ENCODE measurements around the gene GAPVD1.
"Not testable (repeated sequence)": the region's sequence is repeated elsewhere in the genome, so short reads cannot be mapped to it uniquely, and the experiment has no call there.

GAPVD1 gene

GRCh38 chr9:125269014-125269397, 7.4 kb downstream of the GAPVD1 start:
- no peak overlapping the region for H3K4me3 ChIP-seq (ENCODE audit: low read depth, low read length)
- DNase-seq (ENCODE audit: low read depth, low spot score) = no peak
- in situ Hi-C loops (cut with HindIII; ENCODE audit: low sequenced_read_pairs) = no loop called here
- no peak for TF ChIP-seq CTCF (IDR thresholded peaks at IDR 0.05; ENCODE audit: low read depth, low read length)

- no peak for TF ChIP-seq CTCF (IDR thresholded peaks at IDR 0.05; ENCODE audit: low read depth, low read length)
- H3K4me3 ChIP-seq (ENCODE audit: low read depth, low read length) = no peak overlapping the region
- in situ Hi-C loops (cut with HindIII; ENCODE audit: low sequenced_read_pairs) = no loop called here
- no peak for DNase-seq (ENCODE audit: low read depth, low spot score)
These were observed 9.5 kb downstream of the GAPVD1 start for GRCh38 chr9:125271081-125271480.

- no peak for TF ChIP-seq CTCF (IDR thresholded peaks at IDR 0.05; ENCODE audit: low read depth, low read length)
- no peak overlapping the region for H3K4me3 ChIP-seq (ENCODE audit: low read depth, low read length)
- in situ Hi-C loops (cut with HindIII; ENCODE audit: low sequenced_read_pairs) = no loop called here
- DNase-seq (ENCODE audit: low read depth, low spot score) = no peak
These were observed 11.1 kb downstream of the GAPVD1 start for GRCh38 chr9:125272697-125273096.

GRCh38 chr9:125276771-125277170, 15.1 kb downstream of the GAPVD1 start:
- no peak overlapping the region for H3K4me3 ChIP-seq (ENCODE audit: low read depth, low read length)
- in situ Hi-C loops (cut with HindIII; ENCODE audit: low sequenced_read_pairs) = no loop called here
- no peak for DNase-seq (ENCODE audit: low read depth, low spot score)
- TF ChIP-seq CTCF (IDR thresholded peaks at IDR 0.05; ENCODE audit: low read depth, low read length) = no peak

GRCh38 chr9:125277411-125277810, 15.8 kb downstream of the GAPVD1 start:
- DNase-seq (ENCODE audit: low read depth, low spot score) = no peak
- in situ Hi-C loops (cut with HindIII; ENCODE audit: low sequenced_read_pairs) = no loop called here
- TF ChIP-seq CTCF (IDR thresholded peaks at IDR 0.05; ENCODE audit: low read depth, low read length) = no peak
- no peak overlapping the region for H3K4me3 ChIP-seq (ENCODE audit: low read depth, low read length)

- DNase-seq (ENCODE audit: low read depth, low spot score) = no peak
- H3K4me3 ChIP-seq (ENCODE audit: low read depth, low read length) = no peak overlapping the region
- TF ChIP-seq CTCF (IDR thresholded peaks at IDR 0.05; ENCODE audit: low read depth, low read length) = no peak
- in situ Hi-C loops (cut with HindIII; ENCODE audit: low sequenced_read_pairs) = no loop called here
These were observed 19.3 kb downstream of the GAPVD1 start for GRCh38 chr9:125280945-125281344.

GRCh38 chr9:125284855-125285254, 23.2 kb downstream of the GAPVD1 start:
- no peak for DNase-seq (ENCODE audit: low read depth, low spot score)
- no peak overlapping the region for H3K4me3 ChIP-seq (ENCODE audit: low read depth, low read length)
- no peak for TF ChIP-seq CTCF (IDR thresholded peaks at IDR 0.05; ENCODE audit: low read depth, low read length)
- in situ Hi-C loops (cut with HindIII; ENCODE audit: low sequenced_read_pairs) = no loop called here

GRCh38 chr9:125286935-125287433, 25.4 kb downstream of the GAPVD1 start:
- DNase-seq (ENCODE audit: low read depth, low spot score); H3K4me3 ChIP-seq (ENCODE audit: low read depth, low read length); in situ Hi-C loops (cut with HindIII; ENCODE audit: low sequenced_read_pairs): not testable (repeated sequence)
